Epithelial cell of proximal tubule (primary cell): ENCODE data around the gene NKAPL. TPM values are rescaled to one million over a fixed set of nuclear protein-coding genes. Genes with fewer than 3 reads are reported as not detected.
"Not testable (repeated sequence)": the region's sequence is repeated elsewhere in the genome, so short reads cannot be mapped to it uniquely, and the experiment has no call there.

Experiments
- DNase-seq: peaks from one replicate; pipeline ENCODE4 v3.0.0-alpha.2; 2011; ENCODE audit warnings: low read depth
- H3K4me3 ChIP-seq: 2 replicates; pipeline ENCODE4 v1.5.1; 2011; ENCODE audit warnings: low read depth, mild to moderate bottlenecking, low read length
- CTCF ChIP-seq: conservative IDR thresholded peaks from 2 replicates; pipeline ENCODE4 v1.5.1; 2012; ENCODE audit warnings: low read depth, mild to moderate bottlenecking, low read length
- total RNA-seq: library from RNA; depleted of rRNA; stranded (reverse); fragments of >200 nt; gene quantifications from 2 replicates; pipeline ENCODE4 v1.2.3, GENCODE V29; 2015

Gene NKAPL
- total RNA-seq, 1 donor from 2014 or later, result 0.17 TPM

- no peak for DNase-seq
Observed at GRCh38 chr6:28296520-28297060, 37.5 kb downstream of the NKAPL start.

GRCh38 chr6:28303570-28303969 is 44.5 kb downstream of the NKAPL start:
- TF ChIP-seq CTCF, result no peak
- no peak overlapping the region for H3K4me3 ChIP-seq
- DNase-seq, result no peak

More at GRCh38 chr6:28296520-28297060, 37.5 kb downstream of the NKAPL start:
- no peak overlapping the region for H3K4me3 ChIP-seq
- TF ChIP-seq CTCF, result no peak

DNA sequence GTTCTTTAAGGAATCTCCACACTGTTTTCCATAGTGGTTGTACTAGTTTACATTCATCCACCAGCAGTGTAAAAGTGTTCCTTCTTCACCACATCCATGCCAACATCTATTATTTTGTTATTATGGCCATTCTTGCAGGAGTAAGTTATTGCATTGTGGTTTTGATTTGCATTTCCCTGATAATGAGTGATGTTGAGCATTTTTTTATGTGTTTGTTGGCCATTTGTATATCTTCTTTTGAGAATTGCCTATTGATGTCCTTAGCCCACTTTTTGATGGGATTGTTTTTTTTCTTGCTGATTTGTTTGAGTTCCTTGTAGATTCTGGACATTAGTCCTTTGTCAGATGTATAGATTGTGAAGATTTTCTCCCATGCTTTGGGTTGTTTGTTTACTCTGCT is 47.3 kb downstream of the NKAPL start:
- H3K4me3 ChIP-seq, DNase-seq: not testable (repeated sequence)

Other genes with a start within 250 kb of the NKAPL start
- gene ZNF165, start 178.7 kb upstream of the NKAPL start, total RNA-seq, result 4.3 and 4.4 TPM in 2 replicates
- gene ZSCAN16, start 134.7 kb upstream of the NKAPL start, total RNA-seq, result 6.7 and 7.4 TPM in 2 replicates
- 5.0 and 8.4 TPM in 2 replicates for gene ZKSCAN8, start 117.4 kb upstream of the NKAPL start, total RNA-seq
- 12.3 and 12.5 TPM in 2 replicates for gene ZSCAN9, start 34.0 kb upstream of the NKAPL start, total RNA-seq
- gene ZKSCAN4, start 7.0 kb upstream of the NKAPL start, total RNA-seq, result 1.5 and 3.7 TPM in 2 replicates
- 6.0 and 6.9 TPM in 2 replicates for gene ZSCAN26, start 7.8 kb downstream of the NKAPL start, total RNA-seq
- 5.2 and 7.1 TPM in 2 replicates for gene PGBD1, start 22.3 kb downstream of the NKAPL start, total RNA-seq
- gene ZSCAN31, start 76.9 kb downstream of the NKAPL start, total RNA-seq, result 0.52 and 0.94 TPM in 2 replicates
- gene ZKSCAN3, start 90.7 kb downstream of the NKAPL start, total RNA-seq, result 1.8 and 3.6 TPM in 2 replicates
- gene ZSCAN12, start 140.4 kb downstream of the NKAPL start, total RNA-seq, result 4.8 and 4.9 TPM in 2 replicates
- gene ZSCAN23, start 184.2 kb downstream of the NKAPL start, total RNA-seq, result 0.87 and 2.6 TPM in 2 replicates